BJ (cell line): ENCODE measurements around the gene IPMK. TPM values are rescaled to one million over a fixed set of nuclear protein-coding genes. Genes with fewer than 3 reads are reported as not detected.
"Not testable (repeated sequence)": the region's sequence is repeated elsewhere in the genome, so short reads cannot be mapped to it uniquely, and the experiment has no call there.

Experiments
- CTCF ChIA-PET: fragments of 350-600 bp; formaldehyde crosslinking; extraction: SDS; loops from one replicate; lab custom pipeline; 2021; ENCODE audit warnings: antibody characterized with exemption, inconsistent platforms; lab: Yijun Ruan, JAX
- POLR2A ChIA-PET: fragments of 300-600 bp; sonication (Branson Sonifier 250); formaldehyde crosslinking; extraction: SDS; loops from one replicate; lab custom pipeline; 2021; ENCODE audit warnings: antibody characterized with exemption; lab: Charles Lee
- DNase-seq: peaks from one replicate; pipeline ENCODE4 v3.0.0-alpha.2; 2011; ENCODE audit warnings: low read depth
- H3K27me3 ChIP-seq: 2 replicates; pipeline ENCODE4 v1.6.0; 2011; ENCODE audit warnings: low read length; ENCODE audit not compliant: control insufficient read depth, insufficient read depth
- H3K36me3 ChIP-seq: 2 replicates; pipeline ENCODE4 v1.5.1; 2011; ENCODE audit warnings: low read length; ENCODE audit not compliant: control insufficient read depth, insufficient read depth
- H3K4me3 ChIP-seq: 2 replicates; pipeline ENCODE4 v1.5.1; 2011; ENCODE audit warnings: low read depth, mild to moderate bottlenecking, control low read depth, low read length
- CTCF ChIP-seq: IDR thresholded peaks from 2 replicates; pipeline ENCODE4 v1.5.1; 2011; ENCODE audit warnings: low read depth, mild to moderate bottlenecking, control low read depth, inconsistent platforms, low read length, moderate library complexity; ENCODE audit not compliant: insufficient read depth
- polyA plus RNA-seq: library from polyadenylated mRNA; depleted of rRNA; stranded (reverse); fragments of >200 nt; gene quantifications from 2 replicates; pipeline ENCODE4 v1.2.3, GENCODE V29; 2011

IPMK gene
- polyA plus RNA-seq, 1 experiment: 0.81 TPM

- no peaks in the 10 kb centered on the region for H3K27me3 ChIP-seq
- no peak overlapping the region for H3K4me3 ChIP-seq
- ChIA-PET CTCF (no interaction called here), POLR2A (no interaction called here)
- no peak for DNase-seq
- no peaks in the 10 kb centered on the region for H3K36me3 ChIP-seq
- no peak for TF ChIP-seq CTCF
Measured at GRCh38 chr10:58254644-58255043, 13.1 kb downstream of the IPMK start.

GRCh38 chr10:58253184-58253583, 14.5 kb downstream of the IPMK start:
- Histone ChIP-seq H3K36me3 (no peaks in the 10 kb centered on the region), H3K4me3 (no peak overlapping the region), H3K27me3 (no peaks in the 10 kb centered on the region)
- ChIA-PET CTCF (no interaction called here), POLR2A (no interaction called here)
- TF ChIP-seq CTCF: no peak
- DNase-seq: no peak

DNA sequence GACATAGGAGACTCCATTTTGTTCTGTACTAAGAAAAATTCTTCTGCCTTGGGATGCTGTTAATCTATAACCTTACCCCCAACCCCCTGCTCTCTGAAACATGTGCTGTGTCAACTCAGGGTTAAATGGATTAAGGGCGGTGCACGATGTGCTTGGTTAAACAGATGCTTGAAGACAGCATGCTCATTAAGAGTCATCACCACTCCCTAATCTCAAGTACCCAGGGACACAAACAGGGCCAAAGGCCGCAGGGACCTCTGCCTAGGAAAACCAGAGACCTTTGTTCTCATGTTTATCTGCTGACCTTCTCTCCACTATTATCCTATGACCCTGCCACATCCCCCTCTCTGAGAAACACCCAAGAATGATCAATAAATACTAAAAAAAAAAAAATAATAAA, 23.0 kb downstream of the IPMK start:
- DNase-seq, H3K27me3 ChIP-seq, CTCF ChIA-PET, H3K4me3 ChIP-seq, H3K36me3 ChIP-seq, POLR2A ChIA-PET: not testable (repeated sequence)

DNA sequence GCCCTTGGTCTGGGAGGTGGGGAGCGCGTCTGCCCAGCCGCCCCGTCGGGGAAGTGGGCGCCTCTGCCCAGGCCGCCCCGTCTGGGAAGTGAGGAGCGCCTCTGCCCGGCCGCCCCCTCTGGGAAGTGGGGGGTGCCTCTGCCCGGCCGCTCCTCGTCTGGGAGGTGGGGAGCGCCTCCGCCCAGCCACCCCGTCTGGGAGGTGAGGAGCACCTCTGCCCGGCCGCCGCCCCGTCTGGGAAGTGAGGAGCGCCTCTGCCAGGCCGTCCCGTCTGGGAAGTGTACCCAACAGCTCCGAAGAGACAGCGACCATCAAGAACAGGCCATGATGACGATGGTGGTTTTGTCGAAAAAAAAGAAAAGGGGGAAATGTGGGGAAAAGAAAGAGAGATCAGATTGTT, 23.5 kb downstream of the IPMK start:
- POLR2A ChIA-PET, H3K27me3 ChIP-seq, H3K36me3 ChIP-seq, H3K4me3 ChIP-seq, CTCF ChIA-PET, DNase-seq: not testable (repeated sequence)

GRCh38 chr10:58243801-58244200, 23.9 kb downstream of the IPMK start:
- CTCF ChIA-PET, H3K4me3 ChIP-seq, DNase-seq, H3K36me3 ChIP-seq, H3K27me3 ChIP-seq, POLR2A ChIA-PET: not testable (repeated sequence)

- ChIA-PET POLR2A (no interaction called here), CTCF (no interaction called here)
- Histone ChIP-seq H3K27me3 (no peaks in the 10 kb centered on the region), H3K36me3 (no peaks in the 10 kb centered on the region), H3K4me3 (no peak overlapping the region)
- DNase-seq: no peak
- TF ChIP-seq CTCF: no peak
Measured at GRCh38 chr10:58243269-58243668, 24.4 kb downstream of the IPMK start.

DNA sequence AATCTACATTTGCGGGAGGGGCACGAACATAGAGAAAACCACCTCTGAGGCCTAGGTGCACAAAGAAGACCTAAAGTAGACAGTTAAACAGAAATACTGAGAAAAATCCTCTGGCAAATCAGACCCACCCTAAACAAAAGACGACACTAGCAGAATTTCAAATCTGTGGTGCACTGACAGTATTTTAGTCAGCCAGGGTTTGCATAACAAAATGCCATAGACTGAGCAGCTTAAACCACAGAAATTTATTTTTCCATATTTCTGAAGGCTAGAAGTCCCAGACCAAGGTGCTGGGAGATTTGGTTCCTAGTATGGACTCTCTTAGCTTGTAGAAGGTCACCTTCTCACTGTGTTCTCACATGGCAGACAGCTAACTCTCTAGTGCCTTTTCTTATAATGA, 26.3 kb downstream of the IPMK start:
- POLR2A ChIA-PET: no interaction called here
- Histone ChIP-seq H3K4me3 (no peak overlapping the region), H3K36me3 (peaks cover 3% of the 10 kb centered on the region; the same call in 1 of the 2 replicates), H3K27me3 (no peaks in the 10 kb centered on the region)
- CTCF ChIA-PET: interaction anchor here (0.6 kb wide), 1 partner anchor 13 kb away, joined by 3 read pairs; no protein-coding TSS in a partner anchor
- DNase-seq: no peak
- TF ChIP-seq CTCF: no peak
